B cell (primary cell): ENCODE measurements around the gene SCO2. TPM values are rescaled to one million over a fixed set of nuclear protein-coding genes. Genes with fewer than 3 reads are reported as not detected.

Experiments
- ATAC-seq: fragments of 200-7000 bp; cut with Tn5 transposase; one replicate; pipeline ENCODE4 v1.10.0; 2021; ENCODE audit warnings: low read depth, mild to moderate bottlenecking, moderate number of reproducible peaks, moderate library complexity
- CTCF ChIA-PET: fragments of 350-600 bp; sonication (Branson Sonifier 250); formaldehyde crosslinking; loops from one replicate; lab custom pipeline; 2021; ENCODE audit warnings: antibody characterized with exemption, inconsistent platforms; lab: Charles Lee
- POLR2A ChIA-PET: fragments of 350-600 bp; sonication (Branson Sonifier 250); formaldehyde crosslinking; loops from one replicate; lab custom pipeline; 2021; ENCODE audit warnings: antibody characterized with exemption; lab: Charles Lee
- DNase-seq: peaks from one replicate; pipeline ENCODE4 v3.0.0; 2013
- H2AFZ ChIP-seq: 2 replicates; pipeline ENCODE4 v1.6.1; 2012; ENCODE audit warnings: mild to moderate bottlenecking, low read depth, low read length; ENCODE audit not compliant: insufficient read depth, poor library complexity, severe bottlenecking
- H3K27ac ChIP-seq, 2 donors: 1 replicate in 1 of 2; 2 replicates in 1 of 2; pipeline ENCODE4 v1.5.1; 2012 to 2013; ENCODE audit warnings: low read length in 2 of 2, mild to moderate bottlenecking in 2 of 2, moderate library complexity in 1 of 2
- H3K27me3 ChIP-seq, 4 experiments: fragments of 200-600 bp in 1 of 4; sonication (generic) in 1 of 4; replicated peaks in 1 of 4; 1 replicate in 2 of 4; 2 replicates in 2 of 4; pipeline versions ENCODE4 v1.6.1 to v1.7.0; 2013 to 2016; ENCODE audit warnings: low read length in 3 of 4, mild to moderate bottlenecking in 2 of 4, mixed read lengths in 1 of 4, moderate library complexity in 1 of 4; ENCODE audit not compliant: insufficient read depth in 4 of 4, control insufficient read depth in 3 of 4; ENCODE audit errors: control extremely low read depth in 1 of 4
- H3K36me3 ChIP-seq, 2 experiments: replicated peaks in 1 of 2; 1 replicate in 1 of 2; 2 replicates in 1 of 2; pipeline versions ENCODE4 v1.6.1 to v1.7.1; 2013; ENCODE audit warnings: low read length in 1 of 2; ENCODE audit not compliant: insufficient read depth in 2 of 2, control insufficient read depth in 1 of 2; ENCODE audit errors: control extremely low read depth in 1 of 2, extremely low read depth in 1 of 2
- H3K4me1 ChIP-seq, 2 donors: fragments of 200-600 bp in 1 of 2; sonication (generic) in 1 of 2; 1 replicate in 1 of 2; 2 replicates in 1 of 2; pipeline versions ENCODE4 v1.5.1 to v1.6.1; 2013 to 2017; ENCODE audit warnings: low read length in 2 of 2; ENCODE audit not compliant: control insufficient read depth in 2 of 2, insufficient read depth in 2 of 2
- H3K4me2 ChIP-seq: replicated peaks from 2 replicates; pipeline ENCODE3; 2012; ENCODE audit warnings: mild to moderate bottlenecking, low read depth, low read length; ENCODE audit not compliant: poor library complexity, severe bottlenecking
- H3K4me3 ChIP-seq, 5 experiments: fragments of 200-600 bp in 1 of 5; sonication (generic) in 1 of 5; 1 replicate in 3 of 5; 2 replicates in 2 of 5; pipeline versions ENCODE4 v1.5.1 to v1.7.0; 2011 to 2016; ENCODE audit warnings: low read length in 4 of 5, mild to moderate bottlenecking in 4 of 5, low read depth in 2 of 5, control low read depth in 1 of 5, moderate library complexity in 1 of 5; ENCODE audit not compliant: insufficient read depth in 1 of 5; ENCODE audit errors: control extremely low read depth in 1 of 5, extremely low read depth in 1 of 5
- H3K79me2 ChIP-seq: fragments of 200-600 bp; sonication (generic); one replicate; pipeline ENCODE4 v1.6.0; 2016; ENCODE audit warnings: low read length; ENCODE audit not compliant: control insufficient read depth, insufficient read depth
- H3K9ac ChIP-seq: fragments of 200-600 bp; sonication (generic); 2 replicates; pipeline ENCODE4 v1.6.1; 2017; ENCODE audit warnings: mild to moderate bottlenecking, low read length, moderate library complexity
- H3K9me3 ChIP-seq, 3 donors: one replicate each; pipeline versions ENCODE4 v1.6.1 to v1.7.1; 2013; ENCODE audit warnings: low read length in 2 of 3; ENCODE audit not compliant: control insufficient read depth in 2 of 3, insufficient read depth in 1 of 3; ENCODE audit errors: control extremely low read depth in 1 of 3
- H4K20me1 ChIP-seq: 2 replicates; pipeline ENCODE4 v1.6.0; 2012; ENCODE audit warnings: mild to moderate bottlenecking, low read length; ENCODE audit not compliant: insufficient read depth, control insufficient read depth, poor library complexity, severe bottlenecking
- H3K27ac Mint-ChIP-seq: one replicate; pipeline ENCODE4 v1.8.0; 2021; ENCODE audit warnings: mixed read lengths
- H3K27me3 Mint-ChIP-seq: one replicate; pipeline ENCODE4 v1.8.0; 2021; ENCODE audit warnings: mixed read lengths
- H3K4me1 Mint-ChIP-seq: one replicate; pipeline ENCODE4 v1.8.0; 2021; ENCODE audit warnings: mixed read lengths
- H3K4me3 Mint-ChIP-seq: one replicate; pipeline ENCODE4 v1.8.0; 2021; ENCODE audit warnings: mixed read lengths
- H3K9me3 Mint-ChIP-seq: one replicate; pipeline ENCODE4 v1.8.0; 2022; ENCODE audit warnings: mixed read lengths; ENCODE audit not compliant: insufficient read depth
- EZH2 ChIP-seq: IDR thresholded peaks from 2 replicates; pipeline ENCODE4 v1.6.1; 2012; ENCODE audit warnings: borderline replicate concordance, low read depth, mild to moderate bottlenecking, moderate library complexity, low read length; ENCODE audit not compliant: insufficient read depth, poor library complexity, severe bottlenecking
- WGBS: methylation state at CpG from one replicate; pipeline ENCODE4 v1.1.5; 2013; ENCODE audit warnings: missing lambda C conversion rate; ENCODE audit not compliant: insufficient coverage; 5-methylcytosine and 5-hydroxymethylcytosine counted together
- intact Hi-C: fragments of 100-400 bp; cut with micrococcal nuclease; formaldehyde crosslinking; loops from one replicate; pipeline ENCODE4 v1.10.0; 2022
- polyA plus RNA-seq: library from polyadenylated mRNA; depleted of rRNA; stranded (reverse); fragments of >200 nt; gene quantifications from 2 replicates; pipeline ENCODE4 v1.2.3, GENCODE V29; 2012
- total RNA-seq, 2 donors: library from RNA; stranded (reverse); fragments of 120-200 nt in 1 of 2; gene quantifications; 1 replicate in 1 of 2; 2 replicates in 1 of 2; pipeline versions ENCODE4 v1.2.3 to v1.2.4, GENCODE V29; 2013 to 2022
- TF ChIP-seq, protein P1 (sequence below): fragments of 200-600 bp; IDR thresholded peaks from one replicate; pipeline ENCODE4 v1.8.0; 2022; ENCODE audit warnings: antibody characterized with exemption, mild to moderate bottlenecking

SCO2 gene
- total and polyA plus RNA-seq, 2 donors (not counting 1 experiment from before 2014, with no cell fraction given): 1.1 to 14.2 TPM

DNA sequence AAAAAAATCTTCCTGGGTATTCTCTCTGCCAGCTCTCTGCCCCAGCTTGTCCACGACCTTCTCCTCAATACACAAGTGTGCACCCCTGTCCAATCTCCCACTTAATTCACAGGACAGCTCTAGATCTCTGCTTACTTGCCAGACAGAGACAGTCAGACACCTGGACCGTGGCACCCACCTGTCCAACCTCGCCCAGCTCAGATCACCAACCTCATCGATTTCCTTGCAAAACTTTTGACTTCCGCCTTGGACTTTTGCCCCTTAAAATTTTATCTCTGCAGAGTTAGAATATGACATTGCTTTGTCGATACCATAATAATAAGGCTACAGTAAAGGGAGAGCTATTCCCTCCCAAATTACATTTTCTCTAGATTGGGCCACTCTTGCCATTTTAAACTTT is 28.3 kb downstream of the SCO2 start:
- ATAC-seq: no peak
- 96% methylated on average over 4 of the region's 6 CpGs for WGBS
- TF ChIP-seq EZH2: no peak
- TF ChIP-seq, protein P1, sequence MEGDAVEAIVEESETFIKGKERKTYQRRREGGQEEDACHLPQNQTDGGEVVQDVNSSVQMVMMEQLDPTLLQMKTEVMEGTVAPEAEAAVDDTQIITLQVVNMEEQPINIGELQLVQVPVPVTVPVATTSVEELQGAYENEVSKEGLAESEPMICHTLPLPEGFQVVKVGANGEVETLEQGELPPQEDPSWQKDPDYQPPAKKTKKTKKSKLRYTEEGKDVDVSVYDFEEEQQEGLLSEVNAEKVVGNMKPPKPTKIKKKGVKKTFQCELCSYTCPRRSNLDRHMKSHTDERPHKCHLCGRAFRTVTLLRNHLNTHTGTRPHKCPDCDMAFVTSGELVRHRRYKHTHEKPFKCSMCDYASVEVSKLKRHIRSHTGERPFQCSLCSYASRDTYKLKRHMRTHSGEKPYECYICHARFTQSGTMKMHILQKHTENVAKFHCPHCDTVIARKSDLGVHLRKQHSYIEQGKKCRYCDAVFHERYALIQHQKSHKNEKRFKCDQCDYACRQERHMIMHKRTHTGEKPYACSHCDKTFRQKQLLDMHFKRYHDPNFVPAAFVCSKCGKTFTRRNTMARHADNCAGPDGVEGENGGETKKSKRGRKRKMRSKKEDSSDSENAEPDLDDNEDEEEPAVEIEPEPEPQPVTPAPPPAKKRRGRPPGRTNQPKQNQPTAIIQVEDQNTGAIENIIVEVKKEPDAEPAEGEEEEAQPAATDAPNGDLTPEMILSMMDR: no peak

DNA sequence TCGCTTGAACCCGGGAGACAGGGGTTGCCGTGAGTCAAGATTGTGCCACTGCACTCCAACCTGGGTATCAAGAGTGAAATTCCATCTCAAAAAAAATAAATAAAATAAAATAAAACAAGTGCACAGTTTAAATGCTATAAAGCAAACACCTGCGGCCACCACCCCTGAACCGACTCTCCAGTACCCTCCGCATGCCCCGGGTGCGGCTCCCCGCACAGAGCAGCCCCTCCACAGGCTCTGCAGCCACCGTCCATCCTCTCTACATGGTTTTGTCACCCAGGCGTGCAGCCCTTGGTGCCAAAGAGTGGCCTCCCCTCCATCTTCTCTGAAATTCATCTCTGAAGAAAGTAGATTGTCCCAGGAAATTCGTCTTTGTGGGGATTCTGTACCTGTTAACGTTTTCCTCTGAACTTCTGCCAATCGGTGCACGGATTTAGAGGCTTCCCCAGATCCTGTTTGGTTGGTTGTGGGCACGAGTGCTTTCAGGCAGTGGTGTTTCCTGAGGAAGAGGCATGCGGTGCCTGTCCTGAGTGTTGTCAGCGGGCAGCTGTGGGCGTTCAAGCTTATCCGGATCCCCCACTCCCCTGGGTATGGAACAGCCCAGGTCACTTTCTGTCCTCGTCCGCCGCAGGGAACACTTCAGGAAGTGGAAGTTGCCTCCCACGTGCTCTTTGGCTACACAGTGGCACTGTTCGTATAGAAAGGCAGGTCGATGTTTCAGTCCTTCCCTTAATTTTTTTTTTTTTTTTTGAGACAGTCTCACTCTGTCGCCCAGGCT is 34.7 kb downstream of the SCO2 start:
- ChIA-PET POLR2A (no interaction called here), CTCF (interaction anchor here (0.7 to 0.9 kb wide), 2 partner anchors 9 to 74 kb away, joined by 4 to 7 read pairs; no protein-coding TSS in a partner anchor)
- Histone ChIP-seq H3K27me3 (no peaks in the 10 kb centered on the region), H3K27ac (no peak overlapping the region), H3K4me2 (peak overlapping the region; percentile 53), H3K4me1 (peaks cover 7 to 8% of the 10 kb centered on the region in 2 donors), H3K9me3 (no peaks in the 10 kb centered on the region), H3K79me2 (no peaks in the 10 kb centered on the region), H3K4me3 (no peak overlapping the region), H2AFZ (peak overlapping the region; percentile 44), H3K36me3 (no peaks in the 10 kb centered on the region), H4K20me1 (no peaks in the 10 kb centered on the region), H3K9ac (peak overlapping the region; percentile 19)
- ATAC-seq: peak; percentile 31
- Mint-ChIP-seq H3K9me3 (no peaks in the 10 kb centered on the region), H3K27me3 (no peaks in the 10 kb centered on the region), H3K27ac (peak overlapping the region; percentile 63), H3K4me3 (peak overlapping the region; percentile 60), H3K4me1 (peaks cover 11% of the 10 kb centered on the region)
- peak; percentile 33 for DNase-seq
- 6% methylated on average over 18 of the region's 27 CpGs for WGBS
- intact Hi-C loops: no loop called here
- TF ChIP-seq EZH2: no peak
- TF ChIP-seq, protein P1: no peak

More for the DNA sequence above, 28.3 kb downstream of the SCO2 start:
- Histone ChIP-seq H3K4me1 (peaks cover 3 to 10% of the 10 kb centered on the region in 2 donors), H3K27ac (no peak overlapping the region), H3K27me3 (no peaks in the 10 kb centered on the region), H3K9me3 (no peaks in the 10 kb centered on the region), H3K4me3 (no peak overlapping the region), H3K36me3 (peaks cover 0 to under 1% of the 10 kb centered on the region in 2 experiments), H3K4me2 (no peak overlapping the region), H2AFZ (no peak overlapping the region), H3K79me2 (no peaks in the 10 kb centered on the region), H4K20me1 (no peaks in the 10 kb centered on the region), H3K9ac (no peak overlapping the region)
- no peak for DNase-seq
- H3K9me3 Mint-ChIP-seq: no peaks in the 10 kb centered on the region
- H3K4me3 Mint-ChIP-seq: no peak overlapping the region
- ChIA-PET POLR2A (interaction anchor here (1.2 kb wide), 1 partner anchor 25 kb away, joined by 3 read pairs; no protein-coding TSS in a partner anchor), CTCF (interaction anchor here (0.6 to 5.4 kb wide), 28 partner anchors 11 to 336 kb away, joined by 3 to 42 read pairs (median 8); partner anchors contain the start of genes HDAC10, LMF2, NCAPH2 and SCO2)
- intact Hi-C loops: no loop called here
- peaks cover 4% of the 10 kb centered on the region for H3K4me1 Mint-ChIP-seq
- no peaks in the 10 kb centered on the region for H3K27me3 Mint-ChIP-seq
- H3K27ac Mint-ChIP-seq: no peak overlapping the region
